Amniotic epithelial cell (primary cell): ENCODE data around the gene PLEKHA4.
A peak's percentile ranks its signal among the peaks of the same experiment; 100 is the strongest.
"Not testable (repeated sequence)": the region's sequence is repeated elsewhere in the genome, so short reads cannot be mapped to it uniquely, and the experiment has no call there.

Experiments used
- DNase-seq: peaks from one replicate; pipeline ENCODE4 v3.0.0-alpha.2; 2010; ENCODE audit warnings: low read depth

PLEKHA4 gene

GRCh38 chr19:48797103-48797502 is 71.3 kb downstream of the PLEKHA4 start:
- DNase-seq: no peak

GRCh38 chr19:48796298-48797083 is 71.9 kb downstream of the PLEKHA4 start:
- no peak for DNase-seq

- no peak for DNase-seq
Measured at GRCh38 chr19:48795685-48796070, 72.7 kb downstream of the PLEKHA4 start.

GRCh38 chr19:48795055-48795684 is 73.2 kb downstream of the PLEKHA4 start:
- peak; percentile 97 for DNase-seq

GRCh38 chr19:48794291-48794690 is 74.1 kb downstream of the PLEKHA4 start:
- no peak for DNase-seq

GRCh38 chr19:48793271-48793670 is 75.1 kb downstream of the PLEKHA4 start:
- no peak for DNase-seq

- DNase-seq: not testable (repeated sequence)
Measured at GRCh38 chr19:48787331-48787730, 81.1 kb downstream of the PLEKHA4 start.
